Gastrocnemius medialis (tissue), 4 donors: ENCODE data around the gene TPRG1.

Experiments used
- CTCF ChIP-seq, 5 experiments: fragments of 450-650 bp in 3 of 5; fragments of 200-600 bp in 2 of 5; sonication (generic) in 2 of 5; IDR thresholded peaks in 4 of 5; conservative IDR thresholded peaks in 1 of 5; 1 replicate in 4 of 5; 2 replicates in 1 of 5; pipeline ENCODE4 v1.5.1; 2016 to 2019; ENCODE audit warnings: antibody characterized with exemption in 5 of 5, mild to moderate bottlenecking in 3 of 5, moderate library complexity in 3 of 5
- POLR2A ChIP-seq, 2 donors: fragments of 450-650 bp; IDR thresholded peaks; one replicate each; pipeline ENCODE4 v1.6.1; 2017; ENCODE audit warnings: antibody characterized with exemption in 2 of 2, mild to moderate bottlenecking in 2 of 2, moderate library complexity in 2 of 2

GRCh38 chr3:189143771-189144170 is 28.0 kb upstream of the TPRG1 start:
- no peak for TF ChIP-seq CTCF (IDR thresholded peaks at IDR 0.05 in 4 of 5, conservative IDR thresholded peaks at IDR 0.05 in 1 of 5)
- no peak for TF ChIP-seq POLR2A (IDR thresholded peaks at IDR 0.05)
